GM18507 (cell line): ENCODE results near the gene RAB7A.
A peak's percentile ranks its signal among the peaks of the same experiment; 100 is the strongest.
"Not testable (repeated sequence)": the region's sequence is repeated elsewhere in the genome, so short reads cannot be mapped to it uniquely, and the experiment has no call there.

Experiments
- DNase-seq: peaks from one replicate; pipeline ENCODE4 v3.0.0; 2011; ENCODE audit warnings: low read depth; ENCODE audit not compliant: insufficient read length; ENCODE audit errors: extremely low spot score
- FAIRE-seq: peaks from 2 replicates; lab custom pipeline; 2011; peaks lifted over from hg19 to GRCh38; lab: Jason Lieb, UNC

Gene RAB7A

DNA sequence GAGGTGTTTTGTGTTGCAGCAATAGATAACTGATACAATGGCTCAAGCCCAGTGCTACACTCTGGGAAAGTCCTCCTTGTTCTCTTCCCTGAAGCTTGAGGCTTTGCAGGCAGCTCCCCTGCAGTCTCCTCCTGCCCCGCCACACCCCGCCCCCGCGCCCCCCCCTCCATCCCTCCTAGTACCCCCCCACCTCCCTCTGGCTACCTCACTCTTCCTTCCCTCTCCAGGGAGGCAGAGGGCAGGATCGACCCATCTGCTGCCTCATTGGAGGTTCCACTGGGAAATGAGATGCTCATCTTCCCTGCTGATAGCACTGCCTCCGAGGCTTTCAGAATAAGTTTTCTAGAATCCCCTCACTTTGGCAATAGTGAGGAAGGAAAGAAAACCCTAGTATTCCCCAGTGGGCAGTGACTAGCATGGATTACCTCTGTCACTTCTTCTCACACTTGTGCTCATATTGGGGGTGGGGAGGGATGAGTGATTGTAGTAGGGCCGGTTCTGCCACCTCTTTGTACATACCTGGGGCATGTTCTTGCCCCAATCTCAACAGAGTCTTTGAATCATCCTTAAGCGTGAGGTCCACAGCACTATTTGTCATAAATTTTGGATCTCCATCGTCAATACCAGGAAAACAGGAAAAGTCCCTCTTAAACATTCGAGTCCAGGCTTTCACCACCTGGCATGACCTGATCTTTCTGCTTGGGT, 16.3 kb upstream of the RAB7A start:
- FAIRE-seq (no peak), DNase-seq (no peak)

DNA sequence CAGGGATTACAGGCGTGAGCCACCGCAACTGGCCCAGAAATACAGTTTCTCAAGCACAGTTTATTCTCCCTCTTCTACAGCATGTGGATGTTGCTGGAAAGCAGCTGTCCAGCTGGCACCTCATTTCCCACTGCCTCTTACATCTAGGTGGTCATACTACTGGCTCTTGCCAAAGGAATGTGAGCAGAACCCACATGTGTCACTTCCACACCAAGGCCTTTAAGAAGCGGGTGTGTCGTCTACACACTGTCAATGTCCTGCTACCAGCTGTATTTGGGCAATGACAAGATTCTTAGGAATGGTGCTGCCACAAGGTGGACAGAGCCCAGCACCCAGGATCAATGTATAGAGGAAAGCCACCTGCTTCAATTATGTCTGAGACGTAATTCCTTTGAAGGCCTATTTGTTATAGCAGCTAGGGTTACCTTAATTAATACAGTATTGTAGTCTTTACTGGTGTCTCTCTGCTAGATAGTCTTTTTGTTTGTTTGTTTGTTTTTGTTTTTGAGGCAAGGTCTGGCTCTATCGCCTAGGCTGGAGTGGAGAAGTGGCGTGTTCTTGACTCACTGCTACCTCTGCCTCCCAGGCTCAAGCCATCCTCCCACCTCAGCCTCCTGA, 15.1 kb upstream of the RAB7A start:
- DNase-seq, result no peak
- no peak for FAIRE-seq

DNA sequence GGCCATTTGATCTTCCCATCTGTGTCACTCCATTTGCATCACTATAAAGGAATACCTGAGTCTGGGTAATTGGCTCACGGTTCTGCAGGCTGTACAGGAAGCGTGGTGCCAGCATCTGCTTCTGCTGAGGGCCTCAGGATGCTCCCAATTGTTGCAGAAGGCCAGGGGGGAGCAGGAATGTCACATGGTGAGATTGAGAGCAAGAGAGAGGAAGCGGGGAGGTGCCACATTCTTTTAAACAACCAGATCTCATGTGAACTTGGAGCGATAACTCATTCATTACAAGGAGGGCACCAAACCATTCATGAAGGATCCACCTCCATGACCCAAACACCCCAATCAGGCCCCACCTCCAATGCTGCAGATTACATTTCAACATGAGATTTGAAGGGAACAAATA, 13.1 kb upstream of the RAB7A start:
- DNase-seq (no peak), FAIRE-seq (no peak)

DNA sequence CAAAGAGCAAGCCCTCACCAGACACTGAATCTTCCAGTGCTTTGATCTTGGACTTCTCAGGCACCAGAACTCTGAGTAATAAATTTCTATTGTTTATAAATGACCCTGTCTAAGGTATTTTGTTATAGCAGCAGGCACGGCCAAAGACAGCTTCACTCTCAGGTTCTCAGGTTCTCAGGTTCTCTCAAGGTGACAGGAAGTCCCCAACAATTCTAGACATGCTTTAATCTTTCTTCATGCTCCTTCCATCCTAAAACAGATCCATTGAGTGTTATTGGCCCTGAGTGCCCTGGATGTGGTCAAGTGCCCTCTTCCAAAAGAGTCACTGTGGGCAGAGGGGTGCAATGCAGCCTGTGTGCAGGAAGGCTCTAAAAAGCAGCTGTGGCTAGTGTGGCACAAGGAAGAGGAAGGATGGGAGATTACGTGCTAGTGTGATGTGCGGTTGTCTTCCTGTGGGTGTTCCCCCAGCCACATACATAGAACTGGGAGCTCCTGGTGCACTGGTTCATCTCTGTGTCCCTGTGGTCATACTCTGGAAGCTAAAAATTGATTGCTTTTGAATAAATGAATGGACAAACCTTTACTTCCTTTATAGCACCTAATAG, 11.0 kb upstream of the RAB7A start:
- FAIRE-seq, result peak; percentile 60
- no peak for DNase-seq

DNA sequence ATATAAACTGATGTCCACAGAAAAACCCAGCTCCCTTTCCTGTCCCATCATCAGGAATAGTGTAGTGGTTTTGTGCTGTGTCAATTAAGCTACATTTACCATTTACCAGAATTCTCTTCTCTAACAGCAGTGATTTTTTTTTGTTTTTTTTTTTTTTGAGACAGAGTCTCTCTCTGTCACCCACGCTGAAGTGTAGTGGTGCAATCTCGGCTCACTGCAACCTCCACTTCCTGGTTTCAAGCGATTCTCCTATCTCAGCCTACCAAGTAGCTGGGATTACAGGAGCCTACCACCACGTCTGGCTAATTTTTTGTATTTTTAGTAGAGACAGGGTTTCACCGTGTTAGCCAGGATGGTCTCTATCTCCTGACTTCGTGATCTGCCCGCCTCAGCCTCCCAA, 7.1 kb upstream of the RAB7A start:
- FAIRE-seq, result not testable (repeated sequence)

DNA sequence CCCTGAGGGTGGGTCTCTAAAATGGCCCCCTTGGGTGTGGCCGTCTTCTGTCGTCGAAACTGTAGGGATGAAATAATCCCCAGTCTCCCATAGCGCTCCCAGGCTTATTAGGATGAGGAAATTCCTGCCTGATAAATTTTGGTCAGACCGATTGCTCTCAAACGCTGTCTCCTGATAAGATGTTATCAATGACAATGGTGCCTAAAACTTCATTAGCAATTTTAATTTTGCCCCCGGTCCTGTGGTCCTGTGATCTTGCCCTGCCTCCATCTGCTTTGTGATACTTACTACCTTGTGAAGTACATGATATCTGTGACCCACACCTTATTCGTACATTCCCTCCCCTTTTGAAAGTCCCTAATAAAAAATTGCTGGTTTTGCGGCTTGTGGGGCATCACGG, 5.1 kb upstream of the RAB7A start:
- FAIRE-seq, result no peak
- DNase-seq, result no peak

More for the DNA sequence above, 7.1 kb upstream of the RAB7A start:
- not testable (repeated sequence) for DNase-seq

DNA sequence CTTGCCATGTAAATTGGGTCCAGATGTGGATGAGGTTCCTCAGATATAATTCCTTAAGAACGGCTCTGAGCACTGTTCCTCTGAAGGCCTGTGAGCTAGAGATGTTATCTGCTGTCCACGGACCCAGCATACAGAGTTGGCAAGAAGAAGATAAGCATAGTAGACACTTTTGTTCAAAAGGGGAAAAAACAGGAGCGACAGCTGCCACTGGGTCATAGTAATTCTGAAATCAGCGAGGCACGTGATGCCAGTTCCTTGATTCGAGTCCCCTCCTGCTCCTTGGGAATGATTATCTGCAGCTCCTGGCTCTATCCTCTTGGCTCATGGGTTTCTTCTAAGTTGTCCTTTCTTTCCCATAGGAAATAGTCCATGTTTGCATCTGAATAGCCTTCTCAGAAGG, 2.5 kb upstream of the RAB7A start:
- DNase-seq, result no peak
- no peak for FAIRE-seq

DNA sequence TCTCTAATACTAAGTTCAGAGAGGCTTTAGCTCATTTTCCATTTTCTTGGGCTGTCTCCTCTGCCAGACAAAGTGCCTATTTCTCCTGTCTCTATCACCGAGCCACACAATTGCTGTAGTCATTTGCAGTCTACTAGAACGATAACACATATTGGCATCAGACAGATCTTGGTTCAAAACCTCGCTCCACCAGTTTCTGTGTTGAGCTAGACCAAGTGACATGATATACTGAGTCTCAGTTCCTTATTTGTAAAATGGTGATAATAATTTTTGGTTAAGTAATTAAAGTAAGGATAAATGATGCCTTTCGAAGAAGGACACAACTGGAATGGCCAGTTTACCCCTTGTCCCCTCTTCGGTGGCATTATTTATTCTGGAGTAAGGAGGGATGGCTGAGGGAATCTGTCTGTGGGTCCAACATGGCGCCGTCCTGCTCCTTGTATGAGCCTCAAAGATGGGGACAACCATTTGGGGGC, 398 bp upstream of the RAB7A start:
- FAIRE-seq, result no peak
- DNase-seq, result no peak

DNA sequence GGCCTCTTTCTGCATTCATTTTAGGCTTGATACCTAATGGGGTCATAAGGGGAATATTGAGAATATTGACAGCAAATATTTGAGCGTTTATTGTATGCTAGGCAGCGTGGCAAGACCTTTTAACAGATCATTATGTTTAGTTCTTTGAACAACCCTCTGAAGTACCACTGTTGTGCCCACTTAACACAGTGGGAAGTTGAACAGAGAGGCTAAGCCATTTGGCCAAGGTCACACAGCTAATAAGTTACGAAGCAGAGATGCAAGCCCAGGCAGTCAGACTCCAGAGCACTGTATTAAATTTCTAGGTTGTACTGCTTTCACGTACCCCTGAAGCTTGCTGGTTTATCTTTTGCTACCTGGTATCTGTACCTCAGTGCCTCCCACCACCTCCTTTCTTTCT, 1.1 kb downstream of the RAB7A start:
- no peak for FAIRE-seq
- DNase-seq, result no peak

DNA sequence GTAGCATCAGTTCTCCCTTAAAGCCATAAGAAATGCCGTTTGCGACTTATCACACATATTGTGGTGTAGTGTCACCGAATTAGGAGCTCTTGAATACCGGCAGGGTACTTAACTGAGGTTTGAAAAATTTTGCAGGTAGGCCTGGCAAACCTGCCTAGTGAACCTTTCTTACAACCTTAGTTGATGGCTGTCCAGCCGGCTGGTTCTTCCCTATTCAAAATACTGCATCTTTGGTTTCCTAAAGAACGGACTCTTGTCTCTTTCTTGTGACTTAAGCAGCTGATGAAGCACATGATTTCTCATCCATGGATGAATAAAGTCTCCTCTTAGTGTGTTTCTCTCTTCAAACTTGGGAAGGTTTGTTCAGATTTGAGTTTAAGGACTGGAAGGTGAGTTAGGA, 1.5 kb downstream of the RAB7A start:
- FAIRE-seq, result no peak
- no peak for DNase-seq

DNA sequence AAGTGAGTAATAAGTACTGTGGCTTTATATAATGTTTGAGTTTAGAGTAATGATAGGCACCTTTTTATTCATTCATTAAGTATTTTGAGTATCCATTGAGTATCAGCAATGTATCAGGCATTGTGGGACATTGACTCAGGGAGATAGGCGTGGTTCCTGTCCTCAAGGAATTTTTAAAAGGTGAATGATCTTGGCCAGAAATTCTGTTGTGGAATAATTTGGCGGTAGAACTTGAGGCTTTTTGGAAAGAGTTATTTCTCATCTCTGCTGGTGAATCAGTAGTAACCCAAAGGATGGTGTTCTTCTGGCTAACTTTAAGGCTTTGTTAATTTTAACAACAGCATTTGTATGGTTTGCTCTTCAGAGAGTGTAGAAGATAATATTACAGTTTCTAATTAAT, 2.0 kb downstream of the RAB7A start:
- DNase-seq, result no peak
- no peak for FAIRE-seq

DNA sequence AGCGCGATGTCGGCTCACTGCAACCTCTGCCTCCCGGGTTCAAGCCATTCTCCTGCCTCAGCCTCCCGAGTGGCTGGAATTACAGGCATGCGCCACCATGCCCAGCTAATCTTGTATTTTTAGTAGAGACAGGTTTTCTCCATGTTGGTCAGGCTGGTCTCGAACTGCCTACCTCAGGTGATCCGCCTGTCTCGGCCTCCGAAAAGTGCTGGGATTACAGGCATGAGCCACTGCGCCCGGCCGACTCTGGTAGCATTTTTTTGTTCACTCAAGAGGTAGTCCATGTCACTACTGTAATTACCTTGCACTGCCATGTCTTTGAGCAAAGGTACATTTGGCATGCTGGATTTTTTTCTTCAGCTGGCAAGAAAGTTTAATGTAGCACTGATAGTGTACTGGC, 2.5 kb downstream of the RAB7A start:
- not testable (repeated sequence) for DNase-seq, FAIRE-seq

DNA sequence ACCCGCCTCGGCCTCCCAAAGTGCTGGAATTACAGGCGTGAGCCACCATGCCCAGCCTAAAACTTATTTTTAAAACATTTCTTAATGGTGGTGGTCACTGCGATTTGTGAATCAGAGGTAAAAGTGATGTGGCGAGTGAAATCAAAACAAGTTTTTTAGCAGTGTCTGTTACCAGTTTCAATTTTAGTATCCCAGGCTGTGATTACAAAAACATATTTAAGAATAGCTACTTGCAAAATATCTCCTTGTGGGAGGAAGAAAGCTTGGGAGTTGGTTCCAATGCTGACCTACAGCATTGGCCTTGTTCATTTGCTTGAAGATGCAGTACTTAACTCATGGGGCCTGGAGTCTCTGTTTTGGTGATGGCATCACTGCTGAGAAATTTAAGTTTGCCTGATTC, 4.5 kb downstream of the RAB7A start:
- no peak for DNase-seq
- peak; percentile 24 for FAIRE-seq

DNA sequence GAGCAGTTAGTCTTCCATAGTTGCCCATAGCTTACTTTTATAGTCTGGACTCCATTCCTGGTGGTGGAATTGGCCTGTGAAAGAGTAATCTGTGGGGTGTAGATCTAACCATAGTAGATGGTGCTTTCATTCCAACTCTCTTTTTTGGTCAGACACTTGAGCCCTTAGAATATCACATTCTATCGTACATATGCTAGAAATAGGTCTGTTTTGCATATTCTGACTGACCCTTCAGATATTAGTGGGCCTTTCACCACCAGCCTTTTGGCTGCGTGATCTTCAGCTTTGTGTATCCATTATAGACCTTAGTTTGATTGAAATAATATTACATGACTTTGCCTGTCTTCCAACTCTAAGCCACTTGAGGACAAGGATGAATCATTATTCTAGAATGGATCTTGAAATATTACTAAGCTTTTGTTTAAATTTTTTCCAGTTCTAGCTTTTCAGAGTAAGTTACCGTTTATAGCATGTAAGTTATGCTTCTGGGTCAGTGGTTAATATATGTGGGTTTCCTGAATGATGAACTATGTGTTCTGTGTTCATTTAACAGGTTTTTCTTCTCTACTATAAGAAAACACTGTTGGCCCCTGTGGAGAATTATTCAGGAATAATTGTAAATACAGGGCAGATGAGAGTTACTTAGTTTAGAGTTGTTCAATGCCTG, 8.7 kb downstream of the RAB7A start:
- peak; percentile 47 for FAIRE-seq

DNA sequence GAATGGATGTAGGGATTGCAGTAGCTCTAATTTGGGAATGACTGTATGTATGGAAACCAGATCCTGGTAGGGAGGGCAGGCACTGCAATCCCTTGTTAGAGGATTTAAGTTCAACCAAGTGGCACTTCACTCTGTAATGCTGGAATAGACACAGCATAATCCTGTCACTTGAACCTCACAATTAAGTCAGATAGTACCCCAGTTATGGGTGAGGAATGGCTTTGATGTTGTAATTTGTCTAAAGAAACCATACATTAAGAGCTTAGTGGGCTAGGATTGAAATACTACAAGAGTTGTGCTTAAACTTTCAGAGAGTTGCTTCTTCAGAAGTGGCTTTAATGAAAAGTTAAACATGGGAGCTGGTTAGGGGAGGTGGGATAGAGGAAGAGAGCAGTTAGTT, 9.3 kb downstream of the RAB7A start:
- FAIRE-seq, result no peak
- no peak for DNase-seq

More for the DNA sequence above, 8.7 kb downstream of the RAB7A start:
- no peak for DNase-seq

DNA sequence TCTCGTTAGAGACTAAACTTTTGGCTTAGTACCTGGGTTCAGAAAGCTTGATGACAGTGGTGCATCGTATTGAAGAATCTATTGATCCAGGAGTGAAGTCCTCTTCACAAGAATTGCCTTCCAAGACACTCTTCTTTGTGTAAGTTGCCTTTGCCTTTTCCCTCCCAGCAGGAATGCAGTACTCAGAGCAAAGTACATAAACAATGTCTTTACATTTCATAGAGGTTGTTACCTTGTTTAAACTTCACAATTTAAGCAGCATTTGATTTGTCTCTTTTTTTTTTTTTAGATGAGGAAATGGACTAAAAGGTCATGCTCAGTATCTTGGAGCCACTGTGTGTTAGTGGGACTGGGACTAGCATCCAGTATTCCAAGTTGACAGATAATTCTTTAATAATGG, 9.9 kb downstream of the RAB7A start:
- FAIRE-seq (no peak), DNase-seq (no peak)

DNA sequence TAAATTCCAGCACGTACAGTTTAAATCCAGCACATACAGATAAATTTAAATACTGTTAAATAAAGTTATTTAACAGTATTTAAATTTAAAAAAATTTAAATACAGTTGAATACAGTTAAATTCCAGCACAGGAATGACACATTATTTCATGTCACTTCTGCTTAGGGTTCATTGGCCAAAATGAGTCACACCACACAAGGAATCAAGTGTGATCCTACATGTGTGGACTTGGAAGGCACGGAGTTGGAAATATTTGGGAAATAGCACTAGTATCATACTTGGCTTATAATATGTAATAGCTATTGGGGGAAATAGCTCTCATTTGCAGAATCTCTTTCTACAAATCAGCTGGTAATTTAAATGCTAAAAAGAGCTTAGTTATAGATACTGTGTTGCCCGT, 10.6 kb downstream of the RAB7A start:
- DNase-seq, result no peak
- FAIRE-seq, result no peak

DNA sequence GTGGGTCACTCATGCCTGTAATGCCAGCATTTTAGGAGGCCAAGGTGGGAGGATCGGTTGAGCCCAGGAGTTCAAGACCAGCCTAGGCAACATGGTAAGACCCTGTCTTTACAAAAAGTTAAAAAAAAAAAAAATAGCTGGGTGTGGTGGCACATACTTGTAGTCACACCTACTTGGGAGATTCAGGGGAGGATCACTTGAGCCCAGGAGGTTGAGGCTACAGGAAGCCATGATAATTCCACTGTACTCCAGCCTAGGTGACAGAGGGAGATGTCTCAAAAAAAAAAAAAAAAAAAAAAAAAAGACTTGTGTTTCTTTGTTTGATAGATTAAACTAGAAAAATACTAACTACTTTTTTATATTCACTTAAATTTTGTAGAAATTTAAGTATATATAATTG, 14.6 kb downstream of the RAB7A start:
- FAIRE-seq, result no peak
- DNase-seq, result no peak

DNA sequence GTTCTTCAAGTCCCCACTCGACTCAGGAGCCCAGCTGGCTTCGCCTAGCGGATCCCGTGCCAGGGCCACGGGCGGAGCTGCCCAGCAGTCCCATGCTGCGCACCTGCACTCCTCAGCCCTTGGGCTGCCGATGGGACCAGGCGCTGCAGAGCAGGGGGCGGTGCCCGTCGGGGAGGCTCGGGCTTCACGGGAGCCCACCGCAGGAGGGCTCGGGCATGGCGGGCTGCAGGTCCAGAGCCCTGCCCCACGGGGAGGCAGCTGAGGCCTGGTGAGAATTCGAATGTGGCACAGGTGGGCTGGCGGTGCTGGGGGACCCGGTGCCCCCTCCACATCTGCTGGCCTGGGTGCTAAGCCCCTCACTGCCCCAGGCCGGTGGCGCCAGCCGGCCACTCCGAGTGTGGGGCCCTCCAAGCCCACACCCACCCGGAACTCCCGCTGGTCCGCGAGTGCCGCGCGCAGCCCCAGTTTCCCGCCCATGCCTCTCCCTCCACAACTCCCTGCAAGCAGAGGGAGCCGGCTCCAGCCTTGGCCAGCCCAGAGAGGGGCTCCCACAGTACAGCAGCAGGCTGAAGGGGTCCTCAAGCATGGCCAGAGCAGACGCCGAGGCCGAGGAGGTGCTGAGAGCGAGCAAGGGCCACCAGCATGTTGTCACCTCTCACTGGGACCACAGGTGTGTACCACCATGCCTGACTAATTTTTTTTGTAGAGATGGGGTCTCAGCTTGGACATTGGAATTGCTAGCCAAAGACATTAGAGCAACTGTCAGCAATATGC, 17.0 kb downstream of the RAB7A start:
- no peak for FAIRE-seq
- no peak for DNase-seq

DNA sequence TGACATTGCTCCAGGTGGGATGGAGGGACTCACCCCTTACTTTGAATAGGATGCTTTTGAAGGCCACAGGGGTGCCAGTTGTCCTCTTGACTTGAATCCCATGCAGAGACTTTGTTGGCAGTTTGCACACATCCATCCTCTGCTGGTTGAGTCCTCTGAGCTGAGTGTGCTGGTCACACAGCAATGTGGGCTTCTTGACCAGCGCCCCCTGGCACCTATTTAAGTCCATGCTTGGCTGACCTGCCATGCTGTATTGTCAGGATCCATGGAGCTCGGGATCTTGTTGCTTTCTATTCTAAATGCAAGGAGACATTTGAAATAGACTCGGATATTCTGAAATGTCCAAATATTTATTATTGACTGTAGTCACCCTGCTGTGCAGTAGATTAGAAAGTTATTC, 19.8 kb downstream of the RAB7A start:
- DNase-seq, result no peak
- FAIRE-seq, result no peak
